B cell (primary cell): Measurements from ENCODE around the gene C6orf58. TPM values are rescaled to one million over a fixed set of nuclear protein-coding genes. Genes with fewer than 3 reads are reported as not detected.

ENCODE experiments used
- ATAC-seq: fragments of 200-7000 bp; cut with Tn5 transposase; one replicate; pipeline ENCODE4 v1.10.0; 2021; ENCODE audit warnings: low read depth, mild to moderate bottlenecking, moderate number of reproducible peaks, moderate library complexity
- CTCF ChIA-PET: fragments of 350-600 bp; sonication (Branson Sonifier 250); formaldehyde crosslinking; loops from one replicate; lab custom pipeline; 2021; ENCODE audit warnings: antibody characterized with exemption, inconsistent platforms; lab: Charles Lee
- POLR2A ChIA-PET: fragments of 350-600 bp; sonication (Branson Sonifier 250); formaldehyde crosslinking; loops from one replicate; lab custom pipeline; 2021; ENCODE audit warnings: antibody characterized with exemption; lab: Charles Lee
- DNase-seq: peaks from one replicate; pipeline ENCODE4 v3.0.0; 2013
- H2AFZ ChIP-seq: 2 replicates; pipeline ENCODE4 v1.6.1; 2012; ENCODE audit warnings: mild to moderate bottlenecking, low read depth, low read length; ENCODE audit not compliant: insufficient read depth, poor library complexity, severe bottlenecking
- H3K27ac ChIP-seq, 2 donors: 1 replicate in 1 of 2; 2 replicates in 1 of 2; pipeline ENCODE4 v1.5.1; 2012 to 2013; ENCODE audit warnings: low read length in 2 of 2, mild to moderate bottlenecking in 2 of 2, moderate library complexity in 1 of 2
- H3K27me3 ChIP-seq, 4 experiments: fragments of 200-600 bp in 1 of 4; sonication (generic) in 1 of 4; replicated peaks in 1 of 4; 1 replicate in 2 of 4; 2 replicates in 2 of 4; pipeline versions ENCODE4 v1.6.1 to v1.7.0; 2013 to 2016; ENCODE audit warnings: low read length in 3 of 4, mild to moderate bottlenecking in 2 of 4, mixed read lengths in 1 of 4, moderate library complexity in 1 of 4; ENCODE audit not compliant: insufficient read depth in 4 of 4, control insufficient read depth in 3 of 4; ENCODE audit errors: control extremely low read depth in 1 of 4
- H3K36me3 ChIP-seq, 2 experiments: replicated peaks in 1 of 2; 1 replicate in 1 of 2; 2 replicates in 1 of 2; pipeline versions ENCODE4 v1.6.1 to v1.7.1; 2013; ENCODE audit warnings: low read length in 1 of 2; ENCODE audit not compliant: insufficient read depth in 2 of 2, control insufficient read depth in 1 of 2; ENCODE audit errors: control extremely low read depth in 1 of 2, extremely low read depth in 1 of 2
- H3K4me1 ChIP-seq, 2 donors: fragments of 200-600 bp in 1 of 2; sonication (generic) in 1 of 2; 1 replicate in 1 of 2; 2 replicates in 1 of 2; pipeline versions ENCODE4 v1.5.1 to v1.6.1; 2013 to 2017; ENCODE audit warnings: low read length in 2 of 2; ENCODE audit not compliant: control insufficient read depth in 2 of 2, insufficient read depth in 2 of 2
- H3K4me2 ChIP-seq: replicated peaks from 2 replicates; pipeline ENCODE3; 2012; ENCODE audit warnings: mild to moderate bottlenecking, low read depth, low read length; ENCODE audit not compliant: poor library complexity, severe bottlenecking
- H3K4me3 ChIP-seq, 5 experiments: fragments of 200-600 bp in 1 of 5; sonication (generic) in 1 of 5; 1 replicate in 3 of 5; 2 replicates in 2 of 5; pipeline versions ENCODE4 v1.5.1 to v1.7.0; 2011 to 2016; ENCODE audit warnings: low read length in 4 of 5, mild to moderate bottlenecking in 4 of 5, low read depth in 2 of 5, control low read depth in 1 of 5, moderate library complexity in 1 of 5; ENCODE audit not compliant: insufficient read depth in 1 of 5; ENCODE audit errors: control extremely low read depth in 1 of 5, extremely low read depth in 1 of 5
- H3K79me2 ChIP-seq: fragments of 200-600 bp; sonication (generic); one replicate; pipeline ENCODE4 v1.6.0; 2016; ENCODE audit warnings: low read length; ENCODE audit not compliant: control insufficient read depth, insufficient read depth
- H3K9ac ChIP-seq: fragments of 200-600 bp; sonication (generic); 2 replicates; pipeline ENCODE4 v1.6.1; 2017; ENCODE audit warnings: mild to moderate bottlenecking, low read length, moderate library complexity
- H3K9me3 ChIP-seq, 3 donors: one replicate each; pipeline versions ENCODE4 v1.6.1 to v1.7.1; 2013; ENCODE audit warnings: low read length in 2 of 3; ENCODE audit not compliant: control insufficient read depth in 2 of 3, insufficient read depth in 1 of 3; ENCODE audit errors: control extremely low read depth in 1 of 3
- H4K20me1 ChIP-seq: 2 replicates; pipeline ENCODE4 v1.6.0; 2012; ENCODE audit warnings: mild to moderate bottlenecking, low read length; ENCODE audit not compliant: insufficient read depth, control insufficient read depth, poor library complexity, severe bottlenecking
- H3K27ac Mint-ChIP-seq: one replicate; pipeline ENCODE4 v1.8.0; 2021; ENCODE audit warnings: mixed read lengths
- H3K27me3 Mint-ChIP-seq: one replicate; pipeline ENCODE4 v1.8.0; 2021; ENCODE audit warnings: mixed read lengths
- H3K4me1 Mint-ChIP-seq: one replicate; pipeline ENCODE4 v1.8.0; 2021; ENCODE audit warnings: mixed read lengths
- H3K4me3 Mint-ChIP-seq: one replicate; pipeline ENCODE4 v1.8.0; 2021; ENCODE audit warnings: mixed read lengths
- H3K9me3 Mint-ChIP-seq: one replicate; pipeline ENCODE4 v1.8.0; 2022; ENCODE audit warnings: mixed read lengths; ENCODE audit not compliant: insufficient read depth
- CTCF ChIP-seq: fragments of 200-600 bp; IDR thresholded peaks from one replicate; pipeline ENCODE4 v1.8.0; 2022; ENCODE audit warnings: antibody characterized with exemption, mild to moderate bottlenecking
- EZH2 ChIP-seq: IDR thresholded peaks from 2 replicates; pipeline ENCODE4 v1.6.1; 2012; ENCODE audit warnings: borderline replicate concordance, low read depth, mild to moderate bottlenecking, moderate library complexity, low read length; ENCODE audit not compliant: insufficient read depth, poor library complexity, severe bottlenecking
- WGBS: methylation state at CpG from one replicate; pipeline ENCODE4 v1.1.5; 2013; ENCODE audit warnings: missing lambda C conversion rate; ENCODE audit not compliant: insufficient coverage; 5-methylcytosine and 5-hydroxymethylcytosine counted together
- intact Hi-C: fragments of 100-400 bp; cut with micrococcal nuclease; formaldehyde crosslinking; loops from one replicate; pipeline ENCODE4 v1.10.0; 2022
- polyA plus RNA-seq: library from polyadenylated mRNA; depleted of rRNA; stranded (reverse); fragments of >200 nt; gene quantifications from 2 replicates; pipeline ENCODE4 v1.2.3, GENCODE V29; 2012
- total RNA-seq, 2 donors: library from RNA; stranded (reverse); fragments of 120-200 nt in 1 of 2; gene quantifications; 1 replicate in 1 of 2; 2 replicates in 1 of 2; pipeline versions ENCODE4 v1.2.3 to v1.2.4, GENCODE V29; 2013 to 2022

C6orf58 gene
- total and polyA plus RNA-seq, 2 donors (not counting 1 experiment from before 2014, with no cell fraction given): not detected

DNA sequence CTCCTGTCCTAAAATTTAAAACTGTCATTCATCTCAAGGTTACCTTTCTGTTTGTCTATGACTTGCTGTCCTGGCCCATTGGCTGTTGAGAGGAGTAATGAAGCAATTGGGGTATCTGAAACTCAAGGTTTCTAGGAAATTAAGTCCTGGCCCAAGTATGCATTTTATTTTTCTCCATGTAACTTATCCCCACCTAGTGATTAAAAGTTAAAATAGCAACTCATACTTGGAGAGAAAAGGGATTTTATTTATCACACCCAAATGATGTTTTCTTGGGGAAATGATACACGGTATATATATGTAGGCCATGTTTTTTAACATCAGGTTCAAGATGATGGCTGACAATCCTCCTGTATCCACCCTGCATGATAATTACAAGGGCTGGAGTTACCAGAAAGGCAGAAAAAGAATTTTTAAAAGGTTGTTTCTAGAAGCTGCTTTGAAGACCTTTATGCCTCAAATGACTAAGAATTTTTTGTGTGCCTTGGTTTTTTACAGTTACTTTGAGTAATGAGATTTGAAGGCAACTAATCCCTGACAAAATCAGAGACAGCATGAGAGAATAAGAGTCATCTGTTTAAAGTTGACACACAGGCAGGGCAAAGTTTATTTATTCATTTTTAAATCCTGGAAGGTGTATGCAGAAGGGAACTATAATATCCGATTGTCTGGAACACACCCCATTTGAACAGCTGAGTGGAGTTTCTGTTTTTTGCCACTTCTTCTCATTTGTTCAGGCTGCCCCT, 28.9 kb upstream of the C6orf58 start:
- H3K79me2 ChIP-seq: no peaks in the 10 kb centered on the region
- Mint-ChIP-seq H3K27ac (no peak overlapping the region), H3K4me1 (no peaks in the 10 kb centered on the region), H3K27me3 (peaks cover 31% of the 10 kb centered on the region), H3K9me3 (no peaks in the 10 kb centered on the region), H3K4me3 (no peak overlapping the region)
- no peak overlapping the region for H3K4me2 ChIP-seq
- no peaks in the 10 kb centered on the region for H4K20me1 ChIP-seq
- TF ChIP-seq CTCF (no peak), EZH2 (no peak)
- intact Hi-C loops: no loop called here
- peaks cover 0 to 3% (median 0%) of the 10 kb centered on the region in 4 experiments for H3K27me3 ChIP-seq
- no peak overlapping the region for H3K9ac ChIP-seq
- ATAC-seq (no peak), DNase-seq (no peak)
- no peaks in the 10 kb centered on the region for H3K9me3 ChIP-seq
- POLR2A ChIA-PET: no interaction called here
- no peak overlapping the region for H3K27ac ChIP-seq
- CTCF ChIA-PET: interaction anchor here (0.5 to 2.0 kb wide), 3 partner anchors 10 to 245 kb away, joined by 3 to 8 read pairs (median 3); no protein-coding TSS in a partner anchor
- WGBS: no CpG with 5 or more reads among the region's 2 CpGs
- H3K4me3 ChIP-seq: no peak overlapping the region
- no peaks in the 10 kb centered on the region for H3K36me3 ChIP-seq
- H2AFZ ChIP-seq: no peak overlapping the region
- H3K4me1 ChIP-seq: no peaks in the 10 kb centered on the region

DNA sequence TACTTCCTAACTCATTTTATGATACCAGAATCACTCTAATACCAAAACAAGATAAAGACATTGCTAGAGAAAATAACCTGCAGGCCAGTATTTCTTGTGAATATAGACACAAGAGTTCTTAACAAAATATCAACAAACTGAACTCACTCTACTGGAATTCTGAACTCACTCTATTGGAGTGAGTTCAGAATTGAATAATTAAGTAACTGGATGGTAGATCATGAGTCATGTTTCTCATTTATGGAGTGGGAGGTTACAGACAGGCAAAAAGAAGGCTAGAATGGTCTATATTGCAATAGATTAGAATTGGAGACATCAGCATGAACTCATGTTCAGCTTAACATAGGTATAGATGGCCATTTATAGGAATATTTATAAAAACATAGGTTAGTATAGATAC, 26.6 kb upstream of the C6orf58 start:
- H3K36me3 ChIP-seq: no peaks in the 10 kb centered on the region
- H3K4me1 Mint-ChIP-seq: no peaks in the 10 kb centered on the region
- TF ChIP-seq EZH2 (no peak), CTCF (no peak)
- no peak overlapping the region for H3K4me3 Mint-ChIP-seq
- intact Hi-C loops: no loop called here
- peaks cover 31% of the 10 kb centered on the region for H3K27me3 Mint-ChIP-seq
- DNase-seq (no peak), ATAC-seq (no peak)
- CTCF ChIA-PET: no interaction called here
- POLR2A ChIA-PET: no interaction called here
- no peak overlapping the region for H3K4me2 ChIP-seq
- no peak overlapping the region for H3K27ac Mint-ChIP-seq
- H3K9me3 Mint-ChIP-seq: no peaks in the 10 kb centered on the region
- no peaks in the 10 kb centered on the region for H4K20me1 ChIP-seq
- H3K4me3 ChIP-seq: no peak overlapping the region
- no peaks in the 10 kb centered on the region for H3K79me2 ChIP-seq
- H3K27ac ChIP-seq: no peak overlapping the region
- no peaks in the 10 kb centered on the region for H3K4me1 ChIP-seq
- no peak overlapping the region for H3K9ac ChIP-seq
- peaks cover 0 to 3% (median 0%) of the 10 kb centered on the region in 4 experiments for H3K27me3 ChIP-seq
- H3K9me3 ChIP-seq: no peaks in the 10 kb centered on the region
- H2AFZ ChIP-seq: no peak overlapping the region
